ENCODE measurements around the gene PCMTD2. TPM values are rescaled to one million over a fixed set of nuclear protein-coding genes. Genes with fewer than 3 reads are reported as not detected.

The PCMTD2 gene
- total and polyA plus RNA-seq, 7 donors = 9.9 to 73.9 (median 60.3) TPM

DNA sequence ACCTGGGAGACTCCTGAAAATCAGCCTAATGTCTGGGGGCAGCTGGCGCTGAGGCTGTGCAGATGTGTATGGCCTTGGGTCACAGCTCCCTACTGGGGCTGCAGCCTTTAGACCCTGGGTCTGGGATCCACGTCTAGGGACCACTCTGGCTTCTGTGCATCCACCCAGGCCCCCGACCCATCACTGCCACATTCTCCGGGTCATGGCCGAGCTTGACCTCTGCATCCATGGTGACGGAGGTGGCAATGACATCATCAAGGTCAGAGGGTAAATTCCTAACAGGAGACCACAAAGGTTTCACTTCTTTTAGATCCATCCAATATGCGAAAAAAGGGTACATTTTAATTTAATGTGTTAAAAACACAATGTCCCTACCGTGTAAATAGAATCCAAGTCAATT lies 14.5 kb upstream of the PCMTD2 start:
- 82 to 87% methylated on average over 8 of the region's 8 CpGs for WGBS, 2 donors
- intact Hi-C loops (cut with DNase I) = no loop called here
- DNase-seq = no peak

GRCh38 chr20:64242003-64242796 lies 13.3 kb upstream of the PCMTD2 start:
- intact Hi-C loops (cut with DNase I) = no loop called here
- no peaks in the 10 kb centered on the region for H3K4me1 ChIP-seq
- no peak overlapping the region for H3K27ac ChIP-seq
- H3K27me3 ChIP-seq = peaks cover 0 to 20% (median 0%) of the 10 kb centered on the region in 3 donors
- DNase-seq = no peak
- no peak overlapping the region for H3K4me3 ChIP-seq
- 84 to 89% methylated on average over 19 of the region's 19 CpGs for WGBS, 2 donors
- TF ChIP-seq POLR2A (IDR thresholded peaks at IDR 0.05) = no peak
- TF ChIP-seq CTCF (IDR thresholded peaks at IDR 0.05) = no peak
- TF ChIP-seq EP300 (IDR thresholded peaks at IDR 0.05) = no peak
- no peak for TF ChIP-seq POLR2AphosphoS5 (IDR thresholded peaks at IDR 0.05)
- no peaks in the 10 kb centered on the region for H3K9me3 ChIP-seq
- H3K36me3 ChIP-seq = no peaks in the 10 kb centered on the region

More for the DNA sequence above, 14.5 kb upstream of the PCMTD2 start:
- H3K36me3 ChIP-seq = no peaks in the 10 kb centered on the region
- H3K4me3 ChIP-seq = no peak overlapping the region
- H3K4me1 ChIP-seq = no peaks in the 10 kb centered on the region
- no peak overlapping the region for H3K27ac ChIP-seq
- no peaks in the 10 kb centered on the region for H3K9me3 ChIP-seq
- no peak for TF ChIP-seq POLR2AphosphoS5 (IDR thresholded peaks at IDR 0.05)
- no peak for TF ChIP-seq EP300 (IDR thresholded peaks at IDR 0.05)
- no peak for TF ChIP-seq POLR2A (IDR thresholded peaks at IDR 0.05)
- TF ChIP-seq CTCF (IDR thresholded peaks at IDR 0.05) = no peak
- peaks cover 0 to 11% (median 0%) of the 10 kb centered on the region in 3 donors for H3K27me3 ChIP-seq

DNA sequence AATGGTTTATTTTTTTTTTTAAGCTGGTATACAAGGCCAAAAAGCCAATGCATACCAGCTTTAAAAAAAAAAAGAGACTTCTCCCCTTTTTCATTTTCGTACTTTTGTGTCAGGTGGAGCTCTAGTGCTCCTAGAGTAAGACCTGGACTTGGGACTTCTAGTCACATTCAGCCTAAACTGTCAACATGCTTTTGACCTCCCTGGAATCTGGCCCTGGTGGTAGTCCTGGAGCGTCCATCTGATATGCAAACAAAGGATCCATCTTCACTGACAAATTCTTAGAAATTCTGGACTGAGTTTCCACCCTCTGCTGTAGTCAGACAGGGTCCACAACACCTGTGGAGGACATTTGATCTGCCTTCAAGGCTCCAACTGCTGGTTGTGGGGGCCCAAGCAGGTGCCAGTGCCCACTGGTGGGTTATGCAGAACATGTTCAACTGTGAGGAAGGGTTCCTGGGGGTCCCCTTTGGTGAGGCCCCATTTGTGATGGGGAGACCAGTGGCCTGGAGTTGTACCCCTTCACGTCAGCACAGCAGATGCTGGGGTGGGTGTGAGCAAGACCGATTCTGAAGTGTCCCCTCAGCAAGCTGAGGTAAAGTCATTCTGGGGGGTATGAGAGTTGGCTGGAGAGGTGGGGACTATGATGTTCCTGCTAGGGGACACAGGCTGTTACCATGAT lies 12.6 kb upstream of the PCMTD2 start:
- Histone ChIP-seq H3K9me3 (no peaks in the 10 kb centered on the region), H3K36me3 (no peaks in the 10 kb centered on the region), H3K4me1 (no peaks in the 10 kb centered on the region), H3K27ac (no peak overlapping the region), H3K4me3 (no peak overlapping the region), H3K27me3 (peaks cover 0 to 23% (median 0%) of the 10 kb centered on the region in 3 donors)
- WGBS, 2 donors = 75 to 79% methylated on average over 4 of the region's 4 CpGs
- no peak for TF ChIP-seq POLR2AphosphoS5 (IDR thresholded peaks at IDR 0.05)
- no peak for TF ChIP-seq POLR2A (IDR thresholded peaks at IDR 0.05)
- TF ChIP-seq EP300 (IDR thresholded peaks at IDR 0.05) = no peak
- no peak for TF ChIP-seq CTCF (IDR thresholded peaks at IDR 0.05)
- no peak for DNase-seq
- intact Hi-C loops (cut with DNase I) = no loop called here

DNA sequence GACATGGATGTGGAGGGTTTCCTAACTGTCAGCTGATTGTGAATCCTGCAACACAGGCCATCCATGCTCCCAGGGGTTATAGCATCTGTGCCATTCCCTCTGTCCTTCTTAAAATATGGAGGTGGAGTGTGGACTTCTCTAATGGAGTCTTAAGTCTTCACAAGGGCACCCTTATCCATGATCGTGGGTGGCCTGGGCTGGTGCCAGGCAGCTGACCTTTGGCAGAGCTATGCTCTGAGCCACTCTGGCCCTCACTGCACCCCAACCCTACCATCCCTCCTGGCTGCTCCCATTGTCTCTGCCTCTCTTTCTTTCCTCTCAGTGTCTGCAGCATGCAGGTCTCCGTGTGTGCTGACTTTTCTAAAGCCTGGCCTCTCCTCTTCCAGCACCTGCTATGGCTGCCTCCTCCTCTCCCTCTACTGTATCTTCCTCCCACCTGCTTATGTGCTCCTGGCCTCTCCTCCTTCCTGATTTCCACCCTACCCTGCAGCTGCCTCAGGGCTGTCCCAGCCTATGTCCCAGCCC lies 11.2 kb upstream of the PCMTD2 start:
- no peaks in the 10 kb centered on the region for H3K9me3 ChIP-seq
- TF ChIP-seq EP300 (IDR thresholded peaks at IDR 0.05) (no peak), POLR2A (IDR thresholded peaks at IDR 0.05) (no peak), POLR2AphosphoS5 (IDR thresholded peaks at IDR 0.05) (no peak), CTCF (IDR thresholded peaks at IDR 0.05) (no peak)
- no peak for DNase-seq
- intact Hi-C loops (cut with DNase I) = no loop called here
- H3K4me1 ChIP-seq = no peaks in the 10 kb centered on the region
- H3K4me3 ChIP-seq = no peak overlapping the region
- no peaks in the 10 kb centered on the region for H3K36me3 ChIP-seq
- H3K27ac ChIP-seq = no peak overlapping the region
- 63 to 77% methylated on average over 2 of the region's 2 CpGs for WGBS, 2 donors
- peaks cover 0 to 23% (median 0%) of the 10 kb centered on the region in 3 donors for H3K27me3 ChIP-seq

Measured in sigmoid colon (tissue), 7 donors.